Gastroesophageal sphincter (tissue), 4 donors: Measurements from ENCODE around the gene TMCC3. TPM values are rescaled to one million over a fixed set of nuclear protein-coding genes. Genes with fewer than 3 reads are reported as not detected.

Experiments used
- ATAC-seq: fragments of 150-250 bp; one replicate; pipeline ENCODE4 v1.9.1; 2016; ENCODE audit warnings: mild to moderate bottlenecking, moderate library complexity
- H3K27ac ChIP-seq, 4 donors: fragments of 200-600 bp; sonication (generic) in 3 of 4; 1 replicate in 3 of 4; 2 replicates in 1 of 4; pipeline ENCODE4 v1.5.1; 2016 to 2019
- H3K27me3 ChIP-seq: fragments of 200-600 bp; sonication (generic); one replicate; pipeline ENCODE4 v1.5.1; 2019
- H3K36me3 ChIP-seq, 2 donors: fragments of 200-600 bp; sonication (generic); one replicate each; pipeline ENCODE4 v1.5.1; 2019; ENCODE audit warnings: control low read depth in 1 of 2
- H3K4me1 ChIP-seq, 3 donors: fragments of 200-600 bp; sonication (generic); 1 replicate in 2 of 3; 2 replicates in 1 of 3; pipeline ENCODE4 v1.5.1; 2016 to 2019; ENCODE audit warnings: control low read depth in 2 of 3
- H3K4me3 ChIP-seq, 2 donors: fragments of 200-600 bp; sonication (generic); one replicate each; pipeline ENCODE4 v1.5.1; 2019; ENCODE audit warnings: mild to moderate bottlenecking in 1 of 2, moderate library complexity in 1 of 2
- H3K9me3 ChIP-seq, 3 donors: fragments of 200-600 bp; sonication (generic); one replicate each; pipeline ENCODE4 v1.5.1; 2017 to 2019; ENCODE audit warnings: control low read depth in 2 of 3
- EP300 ChIP-seq: sonication (generic); formaldehyde crosslinking; IDR thresholded peaks from one replicate; pipeline ENCODE4 v1.6.1; 2017; ENCODE audit warnings: antibody characterized with exemption, mild to moderate bottlenecking
- POLR2A ChIP-seq, 2 donors: fragments of 450-650 bp; IDR thresholded peaks; one replicate each; pipeline ENCODE4 v1.6.1; 2017; ENCODE audit warnings: antibody characterized with exemption in 2 of 2, mild to moderate bottlenecking in 2 of 2, moderate library complexity in 1 of 2
- POLR2AphosphoS5 ChIP-seq: sonication (generic); formaldehyde crosslinking; IDR thresholded peaks from one replicate; pipeline ENCODE4 v1.6.1; 2017; ENCODE audit warnings: antibody characterized with exemption
- WGBS, 2 donors: methylation state at CpG; one replicate each; pipeline ENCODE4 v1.1.5; 2018; ENCODE audit warnings: low coverage in 1 of 2; 5-methylcytosine and 5-hydroxymethylcytosine counted together
- small RNA-seq, 4 donors: library from RNA; depleted of rRNA; stranded (forward); fragments of <200 nt; gene quantifications; one replicate each; pipeline ENCODE3, GENCODE V24; 2016
- total RNA-seq, 4 donors: library from RNA; depleted of rRNA; stranded (reverse); fragments of >200 nt; gene quantifications; one replicate each; pipeline ENCODE4 v1.1.0, GENCODE V29; 2016
- TF ChIP-seq, protein P1 (sequence below), 4 experiments: fragments of 200-600 bp in 2 of 4; fragments of 450-650 bp in 2 of 4; sonication (generic) in 1 of 4; IDR thresholded peaks; one replicate each; pipeline ENCODE4 v1.5.1; 2017 to 2019; ENCODE audit warnings: antibody characterized with exemption in 4 of 4, mild to moderate bottlenecking in 2 of 4, moderate library complexity in 2 of 4

TMCC3 gene
- total RNA-seq, 4 donors from 2014 or later, result 9.2 to 24.7 (median 20.2) TPM

DNA sequence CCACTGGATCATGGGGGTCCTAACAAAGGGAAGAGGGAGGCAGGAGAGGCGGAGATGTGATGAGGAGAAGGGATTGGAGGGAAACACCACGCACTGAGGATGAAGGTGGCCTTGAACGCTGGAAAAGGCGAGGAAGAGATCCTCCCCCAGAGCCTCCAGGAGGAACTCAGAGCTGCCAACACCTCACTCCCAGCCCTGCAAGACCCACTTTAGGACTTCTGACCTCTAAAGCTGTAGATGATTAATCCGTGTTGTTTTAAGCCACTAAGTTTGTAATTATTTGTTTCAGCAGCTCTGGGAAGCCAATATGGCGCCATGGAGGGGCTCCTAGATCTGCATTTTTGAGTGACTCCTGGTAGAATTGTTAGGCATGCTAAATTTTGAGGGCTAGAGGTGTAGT lies 116.1 kb downstream of the TMCC3 start:
- no peaks in the 10 kb centered on the region for H3K36me3 ChIP-seq
- H3K27me3 ChIP-seq, result no peaks in the 10 kb centered on the region
- peaks cover 0 to 12% (median 0%) of the 10 kb centered on the region in 3 donors for H3K4me1 ChIP-seq
- ATAC-seq, result no peak
- 94 to 97% methylated on average over 5 to 6 of the region's 6 CpGs for WGBS, 2 donors
- TF ChIP-seq EP300 (no peak), POLR2AphosphoS5 (no peak)
- TF ChIP-seq, protein P1, sequence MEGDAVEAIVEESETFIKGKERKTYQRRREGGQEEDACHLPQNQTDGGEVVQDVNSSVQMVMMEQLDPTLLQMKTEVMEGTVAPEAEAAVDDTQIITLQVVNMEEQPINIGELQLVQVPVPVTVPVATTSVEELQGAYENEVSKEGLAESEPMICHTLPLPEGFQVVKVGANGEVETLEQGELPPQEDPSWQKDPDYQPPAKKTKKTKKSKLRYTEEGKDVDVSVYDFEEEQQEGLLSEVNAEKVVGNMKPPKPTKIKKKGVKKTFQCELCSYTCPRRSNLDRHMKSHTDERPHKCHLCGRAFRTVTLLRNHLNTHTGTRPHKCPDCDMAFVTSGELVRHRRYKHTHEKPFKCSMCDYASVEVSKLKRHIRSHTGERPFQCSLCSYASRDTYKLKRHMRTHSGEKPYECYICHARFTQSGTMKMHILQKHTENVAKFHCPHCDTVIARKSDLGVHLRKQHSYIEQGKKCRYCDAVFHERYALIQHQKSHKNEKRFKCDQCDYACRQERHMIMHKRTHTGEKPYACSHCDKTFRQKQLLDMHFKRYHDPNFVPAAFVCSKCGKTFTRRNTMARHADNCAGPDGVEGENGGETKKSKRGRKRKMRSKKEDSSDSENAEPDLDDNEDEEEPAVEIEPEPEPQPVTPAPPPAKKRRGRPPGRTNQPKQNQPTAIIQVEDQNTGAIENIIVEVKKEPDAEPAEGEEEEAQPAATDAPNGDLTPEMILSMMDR (IDR thresholded peaks at IDR 0.05), result no peak
- H3K4me3 ChIP-seq, result no peak overlapping the region
- H3K9me3 ChIP-seq, result no peaks in the 10 kb centered on the region
- no peak overlapping the region for H3K27ac ChIP-seq

DNA sequence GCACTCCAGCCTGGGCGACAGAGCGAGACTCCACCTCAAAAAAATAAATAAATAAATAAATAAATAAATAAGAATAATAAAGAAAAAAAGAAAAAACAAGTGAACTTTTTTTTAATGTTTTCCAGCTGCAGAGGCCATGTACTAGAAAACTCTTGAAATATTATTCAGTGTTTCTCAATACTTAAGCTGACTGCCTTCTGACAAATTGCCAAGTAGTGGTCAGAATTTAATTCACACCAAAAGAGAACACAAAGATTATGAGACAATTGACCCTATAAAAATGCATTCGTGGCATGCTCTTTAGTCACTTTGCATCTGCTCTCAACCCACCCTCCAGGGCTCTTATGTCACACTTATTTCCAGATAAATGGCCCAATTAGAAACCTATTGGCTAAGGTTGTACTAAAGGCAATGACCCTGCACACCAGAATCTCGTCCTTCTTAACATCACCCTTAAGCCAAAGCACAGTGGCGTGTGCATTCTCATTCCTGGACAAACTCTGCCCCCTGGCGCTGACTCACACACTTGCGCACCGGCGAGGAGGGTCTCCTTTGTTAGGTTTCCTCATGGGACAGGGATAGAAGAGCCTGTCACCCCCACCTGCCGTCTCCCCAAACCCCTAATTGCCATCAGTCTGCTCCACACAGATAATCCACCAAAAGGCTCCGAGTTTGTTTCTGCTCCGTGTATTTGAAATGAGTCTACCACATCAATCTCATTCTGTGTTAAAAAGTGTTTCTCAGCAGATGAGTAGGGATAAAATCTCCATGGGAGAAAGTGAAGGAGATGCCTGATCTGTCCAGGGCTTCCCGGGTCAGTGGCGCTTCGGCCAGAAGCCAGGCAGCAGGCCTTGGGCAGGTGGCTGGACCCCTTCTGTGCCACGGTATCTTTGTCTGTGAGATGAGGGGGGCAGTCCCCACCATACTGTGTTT lies 117.6 kb downstream of the TMCC3 start:
- Histone ChIP-seq H3K36me3 (no peaks in the 10 kb centered on the region), H3K9me3 (no peaks in the 10 kb centered on the region), H3K27me3 (no peaks in the 10 kb centered on the region), H3K4me1 (peaks cover 0 to 12% (median 0%) of the 10 kb centered on the region in 3 donors), H3K4me3 (no peak overlapping the region), H3K27ac (no peak overlapping the region)
- 22 to 27% methylated on average over 11 to 14 of the region's 16 CpGs for WGBS, 2 donors
- ATAC-seq, result peak; percentile 80
- no peak for TF ChIP-seq EP300
- TF ChIP-seq, protein P1 (IDR thresholded peaks at IDR 0.05), result peak; percentile 57 to 82 (median 78)

GRCh38 chr12:94531196-94531720 lies 119.1 kb downstream of the TMCC3 start:
- peaks cover 0 to 12% (median 0%) of the 10 kb centered on the region in 3 donors for H3K4me1 ChIP-seq
- no peak for ATAC-seq

DNA sequence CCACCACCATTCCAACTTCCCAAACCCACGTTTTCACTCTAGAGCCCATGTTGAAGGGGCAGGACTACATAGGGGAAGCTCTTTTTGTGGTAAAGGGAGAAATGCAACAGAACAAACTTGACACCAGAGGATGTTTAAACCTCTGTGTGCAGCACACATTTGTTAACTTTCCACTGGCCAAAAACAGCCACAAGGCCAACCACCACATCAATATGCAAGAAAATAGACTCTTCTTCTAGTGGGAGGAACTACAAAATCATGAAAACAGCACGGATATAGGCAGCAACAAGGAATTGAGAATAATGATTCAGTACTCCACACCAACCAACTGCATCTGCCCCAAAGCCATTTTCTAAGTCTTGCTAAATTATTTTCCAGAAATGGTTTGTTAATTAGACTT lies 124.4 kb downstream of the TMCC3 start:
- no peak for TF ChIP-seq POLR2AphosphoS5
- TF ChIP-seq EP300, result no peak
- TF ChIP-seq, protein P1 (IDR thresholded peaks at IDR 0.05), result no peak
- TF ChIP-seq POLR2A (IDR thresholded peaks at IDR 0.05), result no peak
- 41 to 64% methylated on average over 2 of the region's 2 CpGs for whole genome bisulfite sequencing, 2 donors
- no peaks in the 10 kb centered on the region for H3K27me3 ChIP-seq
- H3K36me3 ChIP-seq, result no peaks in the 10 kb centered on the region
- no peaks in the 10 kb centered on the region for H3K4me1 ChIP-seq
- ATAC-seq, result no peak
- no peak overlapping the region for H3K4me3 ChIP-seq
- no peak overlapping the region for H3K27ac ChIP-seq
- H3K9me3 ChIP-seq, result no peaks in the 10 kb centered on the region

More at GRCh38 chr12:94531196-94531720, 119.1 kb downstream of the TMCC3 start:
- H3K36me3 ChIP-seq, result no peaks in the 10 kb centered on the region
- H3K27me3 ChIP-seq, result no peaks in the 10 kb centered on the region
- no peak overlapping the region for H3K27ac ChIP-seq
- TF ChIP-seq POLR2AphosphoS5 (no peak), POLR2A (IDR thresholded peaks at IDR 0.05) (no peak), EP300 (no peak)
- TF ChIP-seq, protein P1 (IDR thresholded peaks at IDR 0.05), result no peak
- 85 to 88% methylated on average over 4 to 6 of the region's 6 CpGs for WGBS, 2 donors
- no peak overlapping the region for H3K4me3 ChIP-seq
- H3K9me3 ChIP-seq, result no peaks in the 10 kb centered on the region

Small RNAs within 50 kb of the gene (small RNA-seq; reads per million reads assigned to genes)
- 0 reads per million in 4 donors for gene LSM3P2
- 0 reads per million in 4 donors for gene MIR5700

Other genes with a start within 250 kb of the TMCC3 start
- gene CEP83, start 190.7 kb downstream of the TMCC3 start, total RNA-seq, result 10 to 100 TPM in 2 of 4 donors, 1 to 10 TPM in 2; 6.3 to 24.8 (median 11.3) TPM